HG03558 (cell line): ENCODE results near the gene C5.
"Not testable (repeated sequence)": the region's sequence is repeated elsewhere in the genome, so short reads cannot be mapped to it uniquely, and the experiment has no call there.

Experiments used
- ATAC-seq: cut with Tn5 transposase; IDR thresholded peaks from one replicate; pipeline ENCODE4 v1.9.1; 2021; ENCODE audit warnings: moderate number of reproducible peaks; ENCODE audit not compliant: unreplicated experiment; ENCODE audit errors: extremely low read depth

The C5 gene

DNA sequence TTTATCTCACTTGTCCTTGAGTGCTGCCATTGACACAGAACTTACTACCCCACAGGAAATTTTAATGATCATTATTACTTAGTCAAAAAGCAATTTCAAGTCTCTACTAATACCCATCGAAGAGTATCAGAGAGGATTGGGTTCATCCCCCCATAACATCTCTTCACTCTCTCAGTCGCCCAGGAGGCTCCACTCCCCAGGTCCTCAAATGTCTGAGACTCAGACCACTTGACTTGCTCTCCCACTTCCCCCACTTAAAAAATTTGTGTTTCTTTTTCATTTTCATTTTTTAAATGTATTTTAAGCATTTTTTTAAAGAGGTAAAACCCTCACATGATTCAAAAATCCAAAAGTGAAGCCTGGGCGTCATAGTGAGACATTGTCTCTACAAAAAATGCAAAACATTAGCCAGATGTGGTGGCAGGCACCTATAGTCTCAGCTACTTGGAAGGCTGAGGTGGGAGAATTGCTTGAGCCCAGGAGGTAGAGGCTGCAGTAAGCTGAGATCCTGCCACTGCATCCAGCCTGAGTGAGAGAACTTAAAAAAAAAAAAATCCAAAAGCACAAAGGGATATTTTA lies 66.7 kb downstream of the C5 start:
- ATAC-seq, result no peak

GRCh38 chr9:120982836-120983235 lies 67.2 kb downstream of the C5 start:
- ATAC-seq, result no peak

DNA sequence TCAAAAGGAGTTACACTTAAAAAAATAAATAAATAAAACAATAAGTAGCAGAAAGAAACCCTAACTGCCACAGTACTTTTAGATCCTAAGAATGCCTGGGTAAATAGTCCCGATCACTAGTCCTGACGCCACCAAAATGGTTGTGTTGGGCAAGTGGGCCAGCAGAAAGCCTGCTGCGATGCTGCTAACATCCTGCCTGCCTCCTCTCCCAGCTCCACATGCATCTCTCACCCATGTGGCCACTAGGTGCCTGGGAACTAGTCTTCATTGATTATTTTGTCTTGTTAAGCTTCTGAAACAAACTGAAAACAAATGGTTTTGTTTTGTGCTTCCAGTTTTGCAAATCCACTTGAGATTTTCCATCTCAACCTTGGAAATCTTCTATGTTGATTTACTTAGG lies 69.1 kb downstream of the C5 start:
- ATAC-seq, result no peak

DNA sequence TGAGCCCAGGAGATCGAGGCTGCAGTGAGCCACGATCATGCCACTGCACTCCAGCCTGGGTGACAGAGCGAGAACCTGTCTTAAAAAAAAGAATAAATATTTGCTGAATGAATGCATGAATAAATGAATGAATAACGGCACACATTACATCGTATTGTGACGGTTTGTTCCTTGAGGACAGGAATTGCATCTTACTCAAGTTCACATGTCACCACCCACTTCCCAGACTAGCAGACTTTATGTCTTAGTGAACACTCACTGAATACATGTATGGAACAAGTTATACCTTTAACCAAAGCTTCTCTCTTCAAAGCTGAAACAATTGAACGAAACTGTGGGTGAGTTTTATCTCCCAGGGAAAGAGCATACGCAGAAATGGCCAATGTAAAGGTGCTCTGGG lies 70.3 kb downstream of the C5 start:
- ATAC-seq, result no peak

- no peak for ATAC-seq
Observed at GRCh38 chr9:120978987-120979386, 71.1 kb downstream of the C5 start.

DNA sequence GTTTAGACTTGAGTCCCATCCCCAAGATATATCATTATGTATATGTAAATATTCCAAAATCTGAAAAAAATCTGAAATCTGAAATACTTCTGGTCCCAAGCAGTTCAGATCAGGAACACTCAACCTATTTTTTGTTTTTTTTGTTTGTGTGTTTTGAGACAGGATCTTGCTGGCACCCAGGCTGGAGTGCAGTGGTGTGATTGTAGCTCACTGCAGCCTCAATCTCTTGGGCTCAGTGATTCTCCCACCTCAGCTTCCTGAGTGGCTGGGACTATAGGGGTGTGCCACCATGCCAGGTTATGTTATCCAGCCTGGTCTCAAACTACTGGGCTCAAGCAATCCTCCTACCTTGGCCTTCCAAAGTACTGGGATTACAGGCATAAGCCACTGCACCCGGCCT lies 72.8 kb downstream of the C5 start:
- no peak for ATAC-seq

GRCh38 chr9:120974921-120975320 lies 75.2 kb downstream of the C5 start:
- no peak for ATAC-seq

GRCh38 chr9:120974181-120974580 lies 75.9 kb downstream of the C5 start:
- no peak for ATAC-seq

DNA sequence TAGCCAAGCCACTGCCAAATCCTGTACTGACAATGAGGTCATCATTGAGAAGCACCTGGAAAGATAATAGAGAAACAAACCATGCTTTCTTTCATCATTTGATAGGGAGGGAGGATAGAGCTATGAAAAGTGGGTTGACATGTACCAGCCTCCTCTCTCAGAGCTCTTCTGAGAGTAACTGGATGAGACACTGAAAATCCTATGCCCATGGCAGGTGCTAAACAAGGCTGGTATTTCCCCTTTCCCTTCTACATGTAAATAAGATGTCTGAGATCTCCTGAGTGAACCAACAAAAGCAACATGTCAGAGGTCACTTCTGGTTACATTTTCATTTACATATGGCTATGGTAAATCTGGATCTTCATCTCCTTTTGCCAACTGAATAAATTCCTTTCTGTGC lies 78.1 kb downstream of the C5 start:
- no peak for ATAC-seq

DNA sequence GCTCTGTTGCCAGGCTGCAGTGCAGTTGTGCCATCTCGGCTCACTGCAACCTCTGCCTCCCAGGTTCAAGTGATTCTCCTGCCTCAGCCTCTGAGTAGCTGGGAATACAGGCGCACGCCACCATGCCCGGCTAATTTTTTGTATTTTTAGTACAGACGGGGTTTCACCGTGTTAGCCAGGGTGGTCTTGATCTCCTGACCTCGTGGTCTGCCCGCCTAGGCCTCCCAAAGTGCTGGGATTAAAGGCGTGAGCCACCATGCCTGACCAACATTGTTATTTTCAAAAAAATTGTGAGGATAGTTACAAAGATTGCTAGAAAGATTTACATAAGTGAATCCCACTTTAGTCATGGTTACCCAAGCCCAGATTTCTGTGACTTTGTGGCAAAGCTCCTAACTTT lies 78.6 kb downstream of the C5 start:
- not testable (repeated sequence) for ATAC-seq

DNA sequence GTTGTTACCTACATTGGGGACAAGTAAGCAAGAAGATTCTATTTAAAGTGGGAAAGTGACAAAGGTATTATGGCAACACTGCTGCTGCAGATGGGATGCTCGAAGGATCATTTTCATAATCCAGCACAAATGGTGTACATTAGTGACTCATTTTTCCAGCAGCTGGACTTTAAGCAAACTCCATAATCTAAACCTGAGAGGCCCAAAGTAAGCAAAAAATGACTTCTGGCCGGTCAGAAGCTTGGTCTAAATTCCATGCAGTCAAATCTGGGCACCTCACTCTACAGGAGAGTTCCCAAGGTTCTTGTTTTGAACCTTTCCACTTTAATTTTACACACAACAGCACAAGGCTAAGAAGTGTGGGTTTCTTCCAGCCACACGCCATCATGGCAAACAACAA lies 79.8 kb downstream of the C5 start:
- ATAC-seq, result no peak

- ATAC-seq, result no peak
Observed at GRCh38 chr9:120966013-120966369, 84.1 kb downstream of the C5 start.

- ATAC-seq, result no peak
Observed at GRCh38 chr9:120965344-120966012, 84.6 kb downstream of the C5 start.

DNA sequence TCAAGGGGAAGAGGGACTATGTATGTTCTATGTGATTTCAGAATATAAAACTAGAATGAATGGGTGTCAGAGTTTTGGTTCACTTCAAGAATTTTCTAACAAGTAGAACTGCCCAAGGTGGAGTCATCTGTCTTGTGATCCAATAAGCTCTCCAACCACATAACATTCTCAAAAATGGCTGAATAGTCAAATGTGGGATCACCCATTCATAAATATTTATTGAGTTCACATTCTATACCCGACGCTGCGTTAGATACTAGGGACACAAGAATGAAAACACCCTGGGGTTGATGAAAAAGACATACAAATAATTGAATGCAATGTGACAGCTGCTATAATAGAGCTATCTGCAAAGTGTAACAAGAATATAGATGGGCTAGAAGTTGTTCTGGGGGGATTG lies 88.1 kb downstream of the C5 start:
- ATAC-seq, result no peak

DNA sequence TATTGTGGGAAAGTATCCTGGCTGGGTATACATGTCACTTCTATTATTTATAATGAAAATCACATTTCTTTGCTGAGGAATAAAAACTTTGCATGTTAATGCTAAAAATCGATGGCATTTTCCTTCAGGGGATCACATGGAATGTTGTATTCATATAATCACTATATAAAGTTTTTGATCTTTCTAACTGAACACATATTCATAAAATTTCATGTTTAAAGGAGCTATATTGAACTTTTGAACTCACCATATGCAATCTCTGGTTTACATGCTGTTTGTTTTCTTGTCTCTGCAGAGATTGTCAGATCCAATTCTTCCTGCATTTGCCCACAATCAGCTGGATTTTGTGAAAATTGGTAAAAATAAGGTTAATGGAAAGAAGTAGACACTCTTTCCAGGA lies 90.1 kb downstream of the C5 start:
- no peak for ATAC-seq

DNA sequence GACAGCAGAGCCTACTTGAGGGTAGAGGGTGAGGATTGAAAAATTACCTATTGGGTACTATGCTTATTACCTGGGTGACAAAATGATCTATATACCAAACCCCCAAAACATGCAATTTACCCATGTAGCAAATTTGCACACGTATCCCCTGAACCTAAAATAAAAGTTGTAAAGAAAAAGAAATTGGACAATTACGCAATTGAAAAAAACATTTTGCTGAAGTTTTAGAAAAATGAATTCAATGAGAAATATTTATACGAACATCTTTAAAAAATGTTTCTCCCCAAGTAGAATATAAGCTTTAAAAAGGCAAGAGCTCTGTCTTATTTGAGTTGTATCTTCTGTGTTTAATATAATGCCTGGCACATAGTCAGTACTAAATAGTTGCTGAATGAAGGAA lies 93.2 kb downstream of the C5 start:
- ATAC-seq, result no peak

- no peak for ATAC-seq
Observed at GRCh38 chr9:120951960-120952618, 98.0 kb downstream of the C5 start.

DNA sequence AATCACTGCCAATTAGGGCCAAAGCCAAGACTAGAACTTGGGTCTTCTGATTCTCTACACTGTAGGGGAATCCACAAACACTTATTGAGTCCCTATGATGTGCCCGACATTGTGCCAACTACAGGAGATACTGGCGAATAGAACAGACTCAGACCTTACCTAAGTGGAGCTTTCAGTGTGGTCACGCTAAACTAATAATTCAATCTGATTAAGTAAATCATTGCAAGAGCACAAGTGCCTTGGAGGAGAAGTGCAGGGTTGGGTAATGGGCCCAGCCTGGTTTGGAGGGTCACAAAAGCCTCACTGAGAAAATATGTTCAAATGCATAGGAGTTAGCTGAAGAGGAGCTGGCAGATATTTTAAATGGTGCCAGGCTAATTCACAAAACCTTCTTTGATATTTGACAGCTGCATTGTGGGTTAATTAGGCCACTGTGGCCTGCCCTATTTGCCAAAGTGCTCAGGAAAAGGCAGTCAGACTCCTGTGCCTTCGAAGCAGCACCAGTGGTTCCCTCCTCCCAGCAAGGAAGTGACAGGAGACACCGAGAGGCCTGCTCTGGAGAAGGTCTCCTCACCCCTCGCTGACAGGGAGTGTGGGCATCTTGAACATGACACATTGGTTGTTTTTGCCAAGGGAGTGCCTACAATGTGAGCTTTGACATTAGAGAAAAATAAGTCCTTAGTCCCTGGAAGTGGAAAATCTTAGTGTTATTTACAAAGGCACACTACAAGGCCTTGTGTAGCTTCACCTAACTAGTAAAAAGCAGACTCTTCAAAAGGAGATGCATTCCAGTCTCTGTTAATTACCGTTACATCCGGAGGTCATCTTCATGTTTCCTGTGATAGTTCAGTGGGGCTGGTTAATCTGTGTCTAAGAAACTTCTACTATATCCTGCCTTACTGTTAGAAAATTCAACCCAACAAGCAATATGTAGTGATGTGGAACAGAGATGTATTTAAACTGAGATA lies 99.4 kb downstream of the C5 start:
- no peak for ATAC-seq

DNA sequence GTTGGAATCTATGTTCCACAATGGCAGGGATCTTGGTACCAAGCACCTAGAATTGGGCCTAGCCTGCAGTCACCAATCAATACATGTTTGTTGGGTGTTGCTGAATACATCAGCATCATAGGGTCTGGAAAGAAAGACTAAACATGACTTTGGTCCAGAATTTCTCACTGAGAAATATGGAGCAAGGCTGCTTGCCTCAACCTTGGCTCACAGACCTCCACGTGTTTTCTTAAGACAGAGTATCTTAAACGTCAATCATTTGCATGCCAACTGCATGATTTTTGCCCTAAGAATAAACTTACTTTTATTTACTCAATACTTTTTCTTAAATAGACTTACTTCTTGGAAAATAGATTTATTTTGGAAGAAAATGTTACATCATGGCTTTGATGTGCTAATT lies 100.8 kb downstream of the C5 start:
- no peak for ATAC-seq

GRCh38 chr9:120948824-120949223 lies 101.3 kb downstream of the C5 start:
- ATAC-seq, result no peak

DNA sequence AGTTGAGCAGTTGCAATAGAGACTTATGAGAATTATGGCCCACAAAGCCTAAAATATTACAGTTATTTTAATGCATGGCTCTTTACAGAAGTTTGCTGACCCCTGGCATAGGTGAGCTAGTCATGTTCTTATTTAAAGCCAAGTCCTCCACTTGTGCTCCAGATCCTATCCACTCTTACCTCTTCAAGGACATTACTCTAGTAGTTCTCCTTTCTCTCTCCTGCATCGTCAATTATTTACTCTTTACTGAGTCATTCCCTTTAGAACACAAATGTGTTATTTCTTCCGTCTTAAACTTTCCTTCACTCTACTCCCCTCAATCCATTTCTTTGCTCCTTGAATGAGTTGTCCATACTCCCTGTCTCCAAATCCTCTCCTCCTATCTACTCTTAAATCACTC lies 102.9 kb downstream of the C5 start:
- ATAC-seq, result no peak
